HepG2 (cell line): ENCODE results near the gene ODAD4. TPM values are rescaled to one million over a fixed set of nuclear protein-coding genes. Genes with fewer than 3 reads are reported as not detected.

Experiments
- ATF6 ChIP-seq: sonication (generic); formaldehyde crosslinking; conservative IDR thresholded peaks from 2 replicates; pipeline ENCODE4 v1.4.0; 2020; ENCODE audit warnings: missing genetic modification reagents
- JARID2 ChIP-seq: sonication (generic); formaldehyde crosslinking; IDR thresholded peaks from 2 replicates; pipeline ENCODE4 v1.8.1; 2023; ENCODE audit warnings: missing genetic modification reagents, inconsistent platforms; ENCODE audit not compliant: insufficient replicate concordance
- KDM2A ChIP-seq: sonication (generic); formaldehyde crosslinking; IDR thresholded peaks from 2 replicates; pipeline ENCODE4 v1.4.0; 2020; ENCODE audit warnings: low read depth, missing genetic modification reagents, borderline replicate concordance
- RNF219 ChIP-seq: sonication (generic); formaldehyde crosslinking; IDR thresholded peaks from 2 replicates; pipeline ENCODE4 v1.5.0; 2020; ENCODE audit warnings: mild to moderate bottlenecking, missing genetic modification reagents
- THRA ChIP-seq: sonication (generic); formaldehyde crosslinking; IDR thresholded peaks from 2 replicates; pipeline ENCODE4 v1.4.0; 2020; ENCODE audit warnings: missing genetic modification reagents, borderline replicate concordance
- ZFP36 ChIP-seq: fragments of 150-350 bp; IDR thresholded peaks from 2 replicates; pipeline ENCODE4 v1.6.1; 2018; ENCODE audit warnings: borderline replicate concordance, low read length, low read depth; ENCODE audit not compliant: partially characterized antibody
- ZMAT3 ChIP-seq: sonication (generic); formaldehyde crosslinking; conservative IDR thresholded peaks from 2 replicates; pipeline ENCODE4 v1.7.0; 2021; ENCODE audit warnings: missing genetic modification reagents
- ZNF143 ChIP-seq: sonication (generic); formaldehyde crosslinking; IDR thresholded peaks from 2 replicates; pipeline ENCODE4 v1.4.0; 2020; ENCODE audit warnings: missing genetic modification reagents
- ZNF232 ChIP-seq: sonication (generic); formaldehyde crosslinking; IDR thresholded peaks from 2 replicates; pipeline ENCODE4 v1.4.0; 2020; ENCODE audit warnings: missing genetic modification reagents, borderline replicate concordance
- ZNF367 ChIP-seq: sonication (generic); formaldehyde crosslinking; IDR thresholded peaks from 2 replicates; pipeline ENCODE4 v1.4.0; 2020; ENCODE audit warnings: missing genetic modification reagents, borderline replicate concordance
- ZNF574 ChIP-seq: sonication (generic); formaldehyde crosslinking; IDR thresholded peaks from 2 replicates; pipeline ENCODE4 v1.4.0; 2020; ENCODE audit warnings: missing genetic modification reagents
- ZNF687 ChIP-seq: sonication (generic); formaldehyde crosslinking; IDR thresholded peaks from 2 replicates; pipeline ENCODE4 v1.5.1; 2020; ENCODE audit warnings: mild to moderate bottlenecking, missing genetic modification reagents, moderate library complexity
- ZNF737 ChIP-seq: sonication (generic); formaldehyde crosslinking; IDR thresholded peaks from 2 replicates; pipeline ENCODE4 v1.5.0; 2020; ENCODE audit warnings: missing genetic modification reagents, mild to moderate bottlenecking, borderline replicate concordance
- ZNF850 ChIP-seq: sonication (generic); formaldehyde crosslinking; conservative IDR thresholded peaks from 2 replicates; pipeline ENCODE4 v1.9.0; 2021; ENCODE audit warnings: mild to moderate bottlenecking, missing genetic modification reagents
- polyA plus RNA-seq, 8 experiments: library from polyadenylated mRNA; depleted of rRNA in 3 of 8; stranded (reverse) in 7 of 8; unstranded in 1 of 8; fragments of >200 nt; fragmentation: Illumina TruSeq in 4 of 8; extraction: Trizol in 4 of 8; gene quantifications; 2 replicates each; pipeline versions ENCODE4 v1.2.1 to v1.2.3, GENCODE V29; 2011 to 2016; ENCODE audit warnings: low read depth in 4 of 8, missing spikeins in 1 of 8, mixed read lengths in 1 of 8; ENCODE audit not compliant: insufficient read depth in 1 of 8
- total RNA-seq, 5 experiments: library from RNA; depleted of rRNA; stranded (reverse); fragments of >200 nt; fragmentation: Illumina TruSeq; extraction: Trizol; gene quantifications; 2 replicates each; pipeline ENCODE4 v1.2.3, GENCODE V29; 2016; ENCODE audit warnings: low read depth in 1 of 5

The ODAD4 gene
- total and polyA plus RNA-seq, 2 of the 13 experiments (the other 11 are each of a cell fraction or from before 2014, with no cell fraction given), result 0.48 to 0.53 TPM

- peak; percentile 73 for TF ChIP-seq ZNF574
- peak; percentile 94 for TF ChIP-seq ZNF687 (CRISPR knock-in tag)
- peak; percentile 17; the same call in 1 of the 2 replicates for TF ChIP-seq ZNF232 (CRISPR knock-in tag)
- TF ChIP-seq ATF6 (CRISPR knock-in tag), result 0 out of 2 replicates have a peak, but pooled peaks have one; percentile 33
- peak; percentile 47; the same call in 1 of the 2 replicates for TF ChIP-seq ZNF143 (CRISPR knock-in tag)
- TF ChIP-seq KDM2A (CRISPR knock-in tag), result peak; percentile 66
- no peak for TF ChIP-seq ZNF367
- TF ChIP-seq JARID2, result no peak
- peak; percentile 86 for TF ChIP-seq ZMAT3 (CRISPR knock-in tag)
- TF ChIP-seq RNF219 (CRISPR knock-in tag), result no peak
- TF ChIP-seq THRA, result peak; percentile 73; the same call in 1 of the 2 replicates
- no peak for TF ChIP-seq ZNF850 (CRISPR knock-in tag)
- no peak for TF ChIP-seq ZFP36
- no peak for TF ChIP-seq ZNF737 (CRISPR knock-in tag)
Measured at GRCh38 chr17:41907633-41908539, 22.5 kb upstream of the ODAD4 start (continued).
